Prostate gland (tissue), 2 donors: Measurements from ENCODE around the gene CTCF. TPM values are rescaled to one million over a fixed set of nuclear protein-coding genes. Genes with fewer than 3 reads are reported as not detected.
A peak's percentile ranks its signal among the peaks of the same experiment; 100 is the strongest.

Source experiments
- DNase-seq: peaks from one replicate; pipeline ENCODE4 v3.0.0-alpha.2; 2019; ENCODE audit warnings: low spot score
- H3K27ac ChIP-seq, 2 donors: fragments of 200-600 bp; sonication (generic); 2 replicates each; pipeline ENCODE4 v1.5.1; 2017 to 2019
- H3K27me3 ChIP-seq: fragments of 200-600 bp; sonication (generic); replicated peaks from 2 replicates; pipeline ENCODE4 v1.5.1; 2019; ENCODE audit not compliant: insufficient read depth
- H3K36me3 ChIP-seq, 2 donors: fragments of 200-600 bp; sonication (generic); 1 replicate in 1 of 2; 2 replicates in 1 of 2; pipeline versions ENCODE4 v1.5.1 to v1.8.1; 2017 to 2019
- H3K4me1 ChIP-seq: fragments of 200-600 bp; sonication (generic); replicated peaks from 2 replicates; pipeline ENCODE4 v1.5.1; 2019
- H3K4me3 ChIP-seq, 2 donors: fragments of 200-600 bp; sonication (generic); 2 replicates each; pipeline ENCODE4 v1.5.1; 2017 to 2019
- H3K9me3 ChIP-seq: fragments of 200-600 bp; sonication (generic); 2 replicates; pipeline ENCODE4 v1.5.1; 2017
- POLR2A ChIP-seq: fragments of 450-650 bp; IDR thresholded peaks from one replicate; pipeline ENCODE4 v1.6.1; 2016; ENCODE audit warnings: antibody characterized with exemption, mild to moderate bottlenecking
- POLR2AphosphoS5 ChIP-seq: sonication (generic); formaldehyde crosslinking; IDR thresholded peaks from one replicate; pipeline ENCODE4 v1.6.1; 2017; ENCODE audit warnings: antibody characterized with exemption
- WGBS: methylation state at CpG from one replicate; pipeline ENCODE4 v1.1.5; 2018; 5-methylcytosine and 5-hydroxymethylcytosine counted together
- intact Hi-C: fragments of 100-400 bp; cut with DNase I; formaldehyde crosslinking; loops from one replicate; pipeline ENCODE4 v1.14.2; 2022
- total RNA-seq, 2 donors: library from RNA; depleted of rRNA; stranded (reverse); fragments of >200 nt; gene quantifications; one replicate each; pipeline ENCODE4 v1.1.0, GENCODE V29; 2016
- TF ChIP-seq, protein P1 (sequence below), 4 experiments: fragments of 200-600 bp in 2 of 4; fragments of 450-650 bp in 2 of 4; sonication (generic) in 2 of 4; IDR thresholded peaks; 1 replicate in 3 of 4; 2 replicates in 1 of 4; pipeline ENCODE4 v1.5.1; 2016 to 2019; ENCODE audit warnings: antibody characterized with exemption in 4 of 4, mild to moderate bottlenecking in 2 of 4, moderate library complexity in 2 of 4

Gene CTCF
- total RNA-seq, 2 donors from 2014 or later: 39.9 to 48.9 TPM

DNA sequence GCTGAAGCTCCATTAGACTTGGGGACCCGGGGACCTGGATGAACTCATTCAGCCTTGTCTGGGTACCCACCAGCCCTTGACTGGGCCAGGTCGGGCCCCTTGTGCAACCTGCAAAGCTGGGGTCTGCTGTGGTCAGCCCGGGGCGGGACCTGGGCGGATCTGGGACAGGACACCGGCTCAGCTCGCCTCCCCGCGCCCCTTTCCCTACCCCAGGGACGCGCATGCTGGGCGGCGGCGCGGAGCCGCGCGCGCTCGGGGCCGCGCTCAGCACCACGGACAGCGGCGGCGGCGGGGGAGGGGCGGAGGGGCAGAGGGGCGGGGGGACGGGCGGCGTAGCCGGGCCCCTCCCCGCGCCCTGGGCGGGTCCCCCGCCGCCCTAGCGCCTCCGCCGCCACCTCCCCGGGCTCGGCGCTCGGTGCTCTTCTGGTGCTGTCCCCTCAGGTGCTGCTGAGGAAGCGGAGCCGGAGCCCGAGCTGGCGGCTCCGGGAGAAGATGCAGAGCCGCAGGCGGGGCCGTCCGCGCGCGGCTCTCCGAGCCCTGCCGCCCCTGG, 90.3 kb downstream of the CTCF start:
- Histone ChIP-seq H3K36me3 (no peaks in the 10 kb centered on the region), H3K4me3 (peak overlapping the region; percentile 22 to 35), H3K9me3 (no peaks in the 10 kb centered on the region), H3K27me3 (peaks cover 15% of the 10 kb centered on the region), H3K4me1 (no peaks in the 10 kb centered on the region), H3K27ac (no peak overlapping the region)
- intact Hi-C loops: no loop called here
- WGBS: 16% methylated on average over 19 of the region's 59 CpGs
- TF ChIP-seq, protein P1, sequence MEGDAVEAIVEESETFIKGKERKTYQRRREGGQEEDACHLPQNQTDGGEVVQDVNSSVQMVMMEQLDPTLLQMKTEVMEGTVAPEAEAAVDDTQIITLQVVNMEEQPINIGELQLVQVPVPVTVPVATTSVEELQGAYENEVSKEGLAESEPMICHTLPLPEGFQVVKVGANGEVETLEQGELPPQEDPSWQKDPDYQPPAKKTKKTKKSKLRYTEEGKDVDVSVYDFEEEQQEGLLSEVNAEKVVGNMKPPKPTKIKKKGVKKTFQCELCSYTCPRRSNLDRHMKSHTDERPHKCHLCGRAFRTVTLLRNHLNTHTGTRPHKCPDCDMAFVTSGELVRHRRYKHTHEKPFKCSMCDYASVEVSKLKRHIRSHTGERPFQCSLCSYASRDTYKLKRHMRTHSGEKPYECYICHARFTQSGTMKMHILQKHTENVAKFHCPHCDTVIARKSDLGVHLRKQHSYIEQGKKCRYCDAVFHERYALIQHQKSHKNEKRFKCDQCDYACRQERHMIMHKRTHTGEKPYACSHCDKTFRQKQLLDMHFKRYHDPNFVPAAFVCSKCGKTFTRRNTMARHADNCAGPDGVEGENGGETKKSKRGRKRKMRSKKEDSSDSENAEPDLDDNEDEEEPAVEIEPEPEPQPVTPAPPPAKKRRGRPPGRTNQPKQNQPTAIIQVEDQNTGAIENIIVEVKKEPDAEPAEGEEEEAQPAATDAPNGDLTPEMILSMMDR (IDR thresholded peaks at IDR 0.05): no peak
- TF ChIP-seq POLR2A (no peak), POLR2AphosphoS5 (no peak)
- DNase-seq: no peak

DNA sequence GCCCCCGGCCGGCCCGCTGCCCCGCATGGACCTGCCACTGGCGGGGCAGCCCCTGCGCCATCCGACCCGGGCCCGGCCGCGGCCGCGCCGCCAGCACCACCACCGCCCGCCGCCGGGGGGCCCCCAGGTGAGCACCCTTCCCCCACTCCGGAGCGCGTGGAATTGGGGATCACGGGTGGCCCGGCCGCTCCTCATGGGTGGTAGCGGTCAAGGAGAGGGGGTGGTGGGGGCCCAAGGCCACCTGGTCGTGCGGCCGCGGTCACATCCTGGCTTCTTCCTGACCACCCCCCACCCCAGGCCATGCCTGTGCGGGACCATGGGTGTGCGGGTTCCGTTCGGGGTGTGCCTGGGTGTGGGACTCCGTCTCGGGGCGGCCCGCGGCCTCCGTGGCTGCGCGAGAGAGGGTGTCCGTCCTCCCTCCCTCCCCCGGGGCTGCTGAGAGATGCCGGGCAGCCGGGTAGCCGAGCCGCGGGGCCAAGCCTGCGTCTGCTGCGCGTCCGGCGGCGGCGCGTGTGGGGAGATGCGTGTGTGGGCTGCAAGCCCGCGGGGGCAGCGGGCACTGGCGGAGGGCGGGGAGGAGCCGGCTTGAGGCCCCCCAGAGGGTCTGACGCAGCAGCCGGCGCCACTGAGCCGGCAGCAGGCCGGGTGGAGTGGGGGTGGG, 90.9 kb downstream of the CTCF start:
- H3K4me1 ChIP-seq: no peaks in the 10 kb centered on the region
- TF ChIP-seq, protein P1 (IDR thresholded peaks at IDR 0.05): no peak
- TF ChIP-seq POLR2A (no peak), POLR2AphosphoS5 (no peak)
- H3K9me3 ChIP-seq: no peaks in the 10 kb centered on the region
- H3K27ac ChIP-seq: no peak overlapping the region
- H3K4me3 ChIP-seq: peak overlapping the region; percentile 22 to 35
- intact Hi-C loops: no loop called here
- no peak for DNase-seq
- H3K27me3 ChIP-seq: peaks cover 9% of the 10 kb centered on the region
- WGBS: 13% methylated on average over 44 of the region's 68 CpGs
- no peaks in the 10 kb centered on the region for H3K36me3 ChIP-seq

DNA sequence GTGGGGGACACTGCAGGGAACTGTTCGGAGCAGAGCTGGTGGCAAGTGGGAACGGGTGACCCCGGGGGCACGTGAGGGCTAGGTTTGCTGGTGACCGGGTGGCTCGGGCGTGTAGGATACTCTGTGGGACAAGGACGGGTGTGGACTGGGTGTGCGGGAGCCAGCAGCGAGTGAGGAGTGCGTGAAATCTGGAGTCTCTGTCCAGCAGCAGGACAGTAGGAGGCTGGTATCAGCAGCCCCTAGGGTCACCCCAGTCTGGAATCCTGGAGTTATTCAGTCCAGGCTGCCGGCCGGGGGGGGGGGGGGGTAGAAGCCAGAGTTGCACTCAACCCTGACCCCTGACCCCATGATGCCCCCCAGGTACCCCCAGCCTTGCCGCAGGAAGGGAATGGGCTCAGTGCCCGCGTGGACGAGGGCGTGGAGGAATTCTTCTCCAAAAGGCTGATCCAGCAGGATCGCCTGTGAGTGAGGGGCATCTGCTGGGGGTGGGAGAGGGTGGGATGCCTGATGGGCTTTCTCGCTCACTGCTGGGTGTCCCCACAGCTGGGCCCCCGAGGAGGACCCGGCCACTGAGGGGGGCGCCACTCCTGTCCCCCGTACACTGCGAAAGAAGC, 91.6 kb downstream of the CTCF start:
- H3K27me3 ChIP-seq: peaks cover 3% of the 10 kb centered on the region

DNA sequence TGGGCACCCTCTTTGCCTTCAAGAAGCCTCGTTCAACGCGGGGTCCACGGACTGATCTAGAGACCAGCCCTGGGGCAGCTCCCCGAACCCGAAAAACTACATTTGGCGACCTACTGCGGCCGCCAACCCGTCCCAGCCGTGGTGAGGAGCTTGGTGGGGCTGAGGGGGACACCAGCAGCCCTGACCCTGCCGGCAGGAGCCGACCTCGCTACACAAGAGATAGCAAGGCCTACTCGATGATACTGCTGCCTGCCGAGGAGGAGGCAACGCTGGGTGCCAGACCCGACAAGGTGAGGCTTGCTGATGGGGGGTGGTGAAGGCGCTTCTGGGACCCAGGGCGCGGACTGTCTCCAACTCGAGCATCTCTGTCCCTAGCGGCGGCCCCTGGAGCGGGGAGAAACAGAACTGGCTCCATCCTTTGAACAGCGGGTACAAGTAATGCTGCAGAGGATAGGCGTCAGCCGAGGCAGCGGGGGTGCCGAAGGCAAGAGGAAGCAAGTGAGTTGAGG, 92.1 kb downstream of the CTCF start:
- 41% methylated on average over 29 of the region's 30 CpGs for WGBS
- no peak overlapping the region for H3K27ac ChIP-seq
- TF ChIP-seq, protein P1 (IDR thresholded peaks at IDR 0.05): no peak
- TF ChIP-seq POLR2AphosphoS5: no peak
- no peak for TF ChIP-seq POLR2A
- intact Hi-C loops: no loop called here
- DNase-seq: no peak
- no peak overlapping the region for H3K4me3 ChIP-seq
- no peaks in the 10 kb centered on the region for H3K27me3 ChIP-seq
- H3K4me1 ChIP-seq: no peaks in the 10 kb centered on the region
- no peaks in the 10 kb centered on the region for H3K9me3 ChIP-seq
- H3K36me3 ChIP-seq: no peaks in the 10 kb centered on the region

More for the DNA sequence above, 91.6 kb downstream of the CTCF start:
- Histone ChIP-seq H3K36me3 (no peaks in the 10 kb centered on the region), H3K27ac (no peak overlapping the region), H3K9me3 (no peaks in the 10 kb centered on the region), H3K4me1 (no peaks in the 10 kb centered on the region), H3K4me3 (peak overlapping the region in 1 of 2 donors; percentile 35)
- DNase-seq: no peak
- intact Hi-C loops: no loop called here
- TF ChIP-seq, protein P1 (IDR thresholded peaks at IDR 0.05): no peak
- TF ChIP-seq POLR2A: no peak
- no peak for TF ChIP-seq POLR2AphosphoS5
- WGBS: 28% methylated on average over 22 of the region's 25 CpGs
